Fibroblast of pulmonary artery (primary cell): ENCODE measurements around the gene PDZD2.
"Not testable (repeated sequence)": the region's sequence is repeated elsewhere in the genome, so short reads cannot be mapped to it uniquely, and the experiment has no call there.

Experiments
- DNase-seq: peaks from one replicate; pipeline ENCODE4 v3.0.0-alpha.2; 2010; ENCODE audit warnings: low read depth
- H3K4me3 ChIP-seq: replicated peaks from 2 replicates; pipeline ENCODE4 v1.5.1; 2011; ENCODE audit warnings: low read depth, mild to moderate bottlenecking, control low read depth, low read length, moderate library complexity
- TF ChIP-seq, protein P1 (sequence below): IDR thresholded peaks from 2 replicates; pipeline ENCODE4 v1.5.1; 2011; ENCODE audit warnings: mild to moderate bottlenecking, control low read depth, low read length, inconsistent platforms; ENCODE audit errors: missing control alignments

Gene PDZD2

GRCh38 chr5:31730139-31730538, 91.2 kb downstream of the PDZD2 start:
- no peak for DNase-seq
- TF ChIP-seq, protein P1, sequence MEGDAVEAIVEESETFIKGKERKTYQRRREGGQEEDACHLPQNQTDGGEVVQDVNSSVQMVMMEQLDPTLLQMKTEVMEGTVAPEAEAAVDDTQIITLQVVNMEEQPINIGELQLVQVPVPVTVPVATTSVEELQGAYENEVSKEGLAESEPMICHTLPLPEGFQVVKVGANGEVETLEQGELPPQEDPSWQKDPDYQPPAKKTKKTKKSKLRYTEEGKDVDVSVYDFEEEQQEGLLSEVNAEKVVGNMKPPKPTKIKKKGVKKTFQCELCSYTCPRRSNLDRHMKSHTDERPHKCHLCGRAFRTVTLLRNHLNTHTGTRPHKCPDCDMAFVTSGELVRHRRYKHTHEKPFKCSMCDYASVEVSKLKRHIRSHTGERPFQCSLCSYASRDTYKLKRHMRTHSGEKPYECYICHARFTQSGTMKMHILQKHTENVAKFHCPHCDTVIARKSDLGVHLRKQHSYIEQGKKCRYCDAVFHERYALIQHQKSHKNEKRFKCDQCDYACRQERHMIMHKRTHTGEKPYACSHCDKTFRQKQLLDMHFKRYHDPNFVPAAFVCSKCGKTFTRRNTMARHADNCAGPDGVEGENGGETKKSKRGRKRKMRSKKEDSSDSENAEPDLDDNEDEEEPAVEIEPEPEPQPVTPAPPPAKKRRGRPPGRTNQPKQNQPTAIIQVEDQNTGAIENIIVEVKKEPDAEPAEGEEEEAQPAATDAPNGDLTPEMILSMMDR, result no peak
- no peak overlapping the region for H3K4me3 ChIP-seq

DNA sequence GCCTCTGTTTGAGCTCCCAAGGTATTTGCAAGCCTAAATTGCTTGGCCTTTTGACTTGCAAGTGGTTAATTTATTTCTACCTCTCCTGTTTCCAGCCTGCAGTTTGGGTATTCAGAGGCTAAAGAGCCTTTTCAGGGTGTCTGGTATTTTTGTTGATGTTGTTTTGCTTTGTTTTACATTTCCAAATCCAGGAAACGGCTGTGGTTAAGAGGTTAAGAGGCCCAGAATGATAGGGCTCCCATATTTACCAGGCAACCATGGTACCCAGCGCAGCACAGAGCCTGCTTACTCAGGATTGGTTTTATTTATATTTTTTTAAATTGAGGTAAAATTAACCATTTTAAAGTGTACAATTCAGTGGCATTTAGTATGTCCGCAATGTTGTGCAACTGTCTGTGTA, 92.1 kb downstream of the PDZD2 start:
- no peak for DNase-seq
- TF ChIP-seq, protein P1, result no peak
- no peak overlapping the region for H3K4me3 ChIP-seq

DNA sequence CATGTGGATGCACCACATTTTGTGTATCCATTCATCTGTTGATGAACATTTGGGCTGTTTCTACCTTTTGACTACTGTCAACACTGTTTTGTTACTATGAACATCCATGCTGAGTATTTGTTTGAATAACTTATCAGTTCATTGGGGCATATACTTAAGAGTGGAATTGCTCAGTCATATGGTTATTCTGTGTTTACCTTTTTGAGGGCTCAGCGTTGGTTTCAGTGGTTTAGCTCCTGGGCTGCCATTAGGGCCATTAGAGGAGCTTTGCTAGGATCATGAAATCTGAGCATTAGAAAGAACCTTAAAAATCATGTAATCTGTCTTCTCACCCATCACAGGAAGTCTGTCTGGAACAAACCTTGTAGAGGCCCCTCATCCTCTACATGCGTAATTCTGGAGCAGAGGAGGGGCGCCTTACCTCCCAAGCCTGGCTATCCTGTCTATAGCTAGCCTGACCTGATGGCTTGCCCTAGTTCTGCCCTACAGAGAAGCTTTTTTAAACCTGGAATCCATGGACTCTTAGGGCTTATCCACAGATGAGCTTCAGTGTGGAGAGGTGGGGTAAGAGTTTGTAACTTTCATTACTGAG, 92.9 kb downstream of the PDZD2 start:
- TF ChIP-seq, protein P1, result no peak
- no peak overlapping the region for H3K4me3 ChIP-seq
- DNase-seq, result no peak

DNA sequence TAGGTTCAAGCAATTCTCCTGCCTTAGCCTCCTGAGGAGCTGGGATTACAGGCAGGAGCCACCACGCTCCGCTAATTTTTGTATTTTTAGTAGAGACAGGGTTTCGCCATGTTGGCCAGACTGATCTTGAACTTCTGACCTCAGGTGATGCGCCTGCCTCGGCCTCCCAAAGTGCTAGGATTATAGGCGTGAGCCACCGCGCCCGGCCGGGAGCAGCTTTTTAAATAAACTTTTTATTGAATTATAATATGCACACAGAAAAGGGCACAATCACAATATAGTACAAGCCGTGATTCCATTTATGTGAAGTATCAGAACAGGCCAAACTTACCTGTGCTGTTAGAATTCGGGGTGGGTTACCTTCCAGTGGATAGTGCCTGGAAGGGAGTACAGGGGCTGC, 93.9 kb downstream of the PDZD2 start:
- not testable (repeated sequence) for H3K4me3 ChIP-seq, DNase-seq

- H3K4me3 ChIP-seq, result no peak overlapping the region
- TF ChIP-seq, protein P1, result no peak
- DNase-seq, result no peak
Observed at GRCh38 chr5:31733371-31733770, 94.4 kb downstream of the PDZD2 start.

GRCh38 chr5:31736127-31736526, 97.2 kb downstream of the PDZD2 start:
- no peak for DNase-seq
- TF ChIP-seq, protein P1, result no peak
- no peak overlapping the region for H3K4me3 ChIP-seq

GRCh38 chr5:31738199-31738598, 99.3 kb downstream of the PDZD2 start:
- no peak overlapping the region for H3K4me3 ChIP-seq
- no peak for DNase-seq
- TF ChIP-seq, protein P1, result no peak

DNA sequence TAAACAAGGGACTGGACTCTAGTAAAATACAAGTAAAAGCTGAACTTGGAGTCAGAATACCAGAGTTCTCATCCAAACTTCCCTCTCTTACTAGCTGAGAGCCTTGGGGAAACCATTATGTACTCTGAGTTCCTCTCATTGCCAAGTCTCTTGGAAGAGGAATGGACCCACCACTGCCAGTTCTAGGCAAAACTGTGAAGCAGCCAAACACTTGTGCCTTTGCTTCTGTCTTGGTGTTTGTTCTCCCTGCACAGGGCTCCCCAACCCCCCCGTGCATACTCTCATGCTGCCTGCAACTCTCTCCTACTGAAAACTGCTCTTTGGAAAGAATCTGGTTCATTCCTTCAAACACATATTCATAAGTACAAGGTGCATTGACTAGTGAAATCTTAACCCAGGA, 102.6 kb downstream of the PDZD2 start:
- DNase-seq, result no peak
- no peak overlapping the region for H3K4me3 ChIP-seq
- TF ChIP-seq, protein P1, result no peak
